ENCODE measurements around the gene STOML2. TPM values are rescaled to one million over a fixed set of nuclear protein-coding genes. Genes with fewer than 3 reads are reported as not detected.

Gene STOML2
- total RNA-seq, 2 donors from 2014 or later: 51.7 to 84.1 TPM

GRCh38 chr9:35135988-35136387, 33.1 kb upstream of the STOML2 start:
- H3K4me3 ChIP-seq: no peak overlapping the region
- DNase-seq (ENCODE audit: low spot score): no peak
- H3K4me1 ChIP-seq (ENCODE audit: control insufficient read depth in 1 of 2, low read depth in 2 of 2): peaks cover 0 to 5% of the 10 kb centered on the region in 2 donors
- TF ChIP-seq CTCF (IDR thresholded peaks at IDR 0.05): no peak
- no peaks in the 10 kb centered on the region for H3K27me3 ChIP-seq (replicated peaks; ENCODE audit: insufficient read depth)
- ATAC-seq (ENCODE audit: insufficient number of reproducible peaks, low FRiP score, low read depth): no peak
- no peak overlapping the region for H3K27ac ChIP-seq
- no peaks in the 10 kb centered on the region for H3K9me3 ChIP-seq
- H3K36me3 ChIP-seq: no peaks in the 10 kb centered on the region

GRCh38 chr9:35134920-35135319, 32.0 kb upstream of the STOML2 start:
- ATAC-seq (ENCODE audit: insufficient number of reproducible peaks, low FRiP score, low read depth) (no peak), DNase-seq (ENCODE audit: low spot score) (no peak)
- H3K4me1 ChIP-seq (ENCODE audit: control insufficient read depth in 1 of 2, low read depth in 2 of 2): peaks cover 0 to 5% of the 10 kb centered on the region in 2 donors
- H3K36me3 ChIP-seq: no peaks in the 10 kb centered on the region
- H3K9me3 ChIP-seq: no peaks in the 10 kb centered on the region
- no peak for TF ChIP-seq CTCF (IDR thresholded peaks at IDR 0.05)
- no peaks in the 10 kb centered on the region for H3K27me3 ChIP-seq (replicated peaks; ENCODE audit: insufficient read depth)
- no peak overlapping the region for H3K4me3 ChIP-seq
- H3K27ac ChIP-seq: no peak overlapping the region

DNA sequence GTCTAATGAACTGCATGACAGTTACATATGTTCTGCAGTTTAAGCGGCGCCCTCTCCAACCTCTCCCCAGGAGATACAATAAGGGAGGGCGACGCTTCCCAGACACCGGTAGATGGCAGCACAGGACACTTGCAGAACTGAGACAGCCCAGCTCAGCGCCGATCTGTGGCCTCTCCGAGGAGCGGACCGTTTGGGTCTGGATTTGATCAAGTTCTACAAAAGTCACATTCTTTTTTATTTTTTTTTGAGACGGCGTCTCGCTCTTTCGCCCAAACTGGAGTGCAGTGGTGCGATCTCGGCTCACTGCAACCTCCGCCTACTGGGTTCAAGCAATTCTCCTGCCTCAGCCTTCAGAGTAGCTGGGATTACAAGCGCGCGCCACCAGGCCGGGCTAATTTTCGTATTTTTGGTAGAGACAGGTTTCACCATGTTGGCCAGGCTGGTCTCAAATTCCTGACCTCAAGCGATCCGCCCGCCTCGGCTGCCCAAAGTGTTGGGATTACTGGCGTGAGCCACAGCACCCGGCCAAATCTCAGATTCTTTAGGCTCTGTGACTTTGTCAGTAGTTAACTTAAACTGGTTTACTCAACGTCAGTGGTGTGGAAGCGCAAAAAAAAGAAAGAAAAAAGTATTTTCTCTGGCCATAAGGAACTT, 14.1 kb upstream of the STOML2 start:
- Histone ChIP-seq H3K4me3 (peak overlapping the region; percentile 79), H3K27me3 (replicated peaks; ENCODE audit: insufficient read depth) (no peaks in the 10 kb centered on the region), H3K4me1 (ENCODE audit: control insufficient read depth in 1 of 2, low read depth in 2 of 2) (peaks cover 28 to 47% of the 10 kb centered on the region in 2 donors), H3K27ac (peak overlapping the region; percentile 90 to 92), H3K9me3 (no peaks in the 10 kb centered on the region), H3K36me3 (no peaks in the 10 kb centered on the region)
- peak; percentile 93 for TF ChIP-seq CTCF (IDR thresholded peaks at IDR 0.05)
- ATAC-seq (ENCODE audit: insufficient number of reproducible peaks, low FRiP score, low read depth): peak; percentile 72
- peak; percentile 80 for DNase-seq (ENCODE audit: low spot score)

DNA sequence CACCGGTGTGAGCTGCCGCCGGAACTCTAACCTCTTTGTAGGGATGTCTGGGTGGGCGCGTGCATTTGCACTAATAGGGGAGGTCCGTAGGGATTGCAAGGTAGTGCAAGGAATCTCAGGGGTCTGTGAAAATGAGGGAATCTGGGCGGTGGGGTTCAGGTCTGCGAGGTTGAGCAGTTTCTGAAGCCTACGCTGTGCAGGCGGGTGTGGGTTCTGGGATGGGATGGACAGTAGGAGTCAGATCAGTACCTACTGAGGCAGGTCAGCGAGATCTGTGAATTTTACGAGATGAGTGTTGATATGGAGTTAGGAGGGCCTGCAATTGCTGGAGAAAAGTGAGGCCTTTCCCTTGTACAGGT, 13.6 kb upstream of the STOML2 start:
- H3K36me3 ChIP-seq: no peaks in the 10 kb centered on the region
- peak overlapping the region; percentile 92 to 95 for H3K27ac ChIP-seq
- H3K4me1 ChIP-seq (ENCODE audit: control insufficient read depth in 1 of 2, low read depth in 2 of 2): peaks cover 31 to 51% of the 10 kb centered on the region in 2 donors
- DNase-seq (ENCODE audit: low spot score) (no peak), ATAC-seq (ENCODE audit: insufficient number of reproducible peaks, low FRiP score, low read depth) (peak; percentile 0)
- TF ChIP-seq CTCF (IDR thresholded peaks at IDR 0.05): no peak
- H3K4me3 ChIP-seq: peak overlapping the region; percentile 79
- H3K27me3 ChIP-seq (replicated peaks; ENCODE audit: insufficient read depth): no peaks in the 10 kb centered on the region
- no peaks in the 10 kb centered on the region for H3K9me3 ChIP-seq

DNA sequence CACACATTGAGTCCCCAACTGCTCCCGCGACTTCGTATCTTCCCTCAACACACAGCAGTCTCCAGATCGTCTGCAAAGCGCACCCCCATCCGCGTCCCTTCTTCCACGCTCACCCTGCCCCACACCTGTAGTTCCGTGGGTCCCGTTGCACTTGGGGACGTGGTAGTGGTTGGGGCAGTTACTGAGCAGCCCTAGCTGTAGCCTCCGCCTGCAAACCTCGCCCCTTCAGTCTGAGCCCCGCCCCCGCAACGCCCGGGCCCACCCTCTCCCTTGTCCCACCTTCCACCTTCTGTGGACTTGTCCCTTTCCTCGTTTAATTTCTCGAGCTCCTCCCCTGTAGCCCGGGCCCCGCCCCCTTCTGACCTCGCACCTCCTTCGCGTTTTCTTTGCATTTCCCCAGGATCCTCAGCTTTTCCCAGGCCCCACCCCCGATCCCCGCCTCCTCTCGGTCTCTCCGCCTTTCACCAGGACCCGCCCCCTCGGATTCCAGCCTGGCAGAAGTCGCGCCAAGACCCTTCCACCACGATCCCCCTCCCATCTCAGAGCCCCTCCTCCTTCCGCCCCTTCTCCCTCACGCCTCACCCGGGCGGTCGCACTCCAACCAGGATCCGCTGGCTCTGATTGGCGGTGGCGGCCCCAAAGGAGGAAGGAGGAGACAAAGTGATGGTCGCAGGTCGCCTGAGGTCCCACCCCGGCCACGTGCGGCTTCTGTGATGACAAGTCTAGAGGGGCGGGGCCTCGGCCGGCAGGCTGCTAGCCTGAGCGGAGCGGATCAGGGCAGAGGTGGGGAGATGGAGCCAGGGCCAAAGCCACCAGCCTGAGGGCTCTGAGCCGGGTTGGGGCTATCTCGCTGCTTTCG, 13.0 kb upstream of the STOML2 start, which contains the start of gene ATOSB:
ATOSB (minus strand) TSS at position 183 of the 859 bp plus-strand sequence. CDS start 7,588 bp downstream, outside the sequence.
- Histone ChIP-seq H3K9me3 (no peaks in the 10 kb centered on the region), H3K4me3 (peak within 1 kb of the TSS; percentile 79), H3K27me3 (replicated peaks; ENCODE audit: insufficient read depth) (no peaks in the 10 kb centered on the region), H3K4me1 (ENCODE audit: control insufficient read depth in 1 of 2, low read depth in 2 of 2) (peaks cover 31 to 51% of the 10 kb centered on the region in 2 donors), H3K36me3 (no peaks in the 10 kb centered on the region), H3K27ac (peak within 1 kb of the TSS; percentile 92 to 95)
- TF ChIP-seq CTCF (IDR thresholded peaks at IDR 0.05): no peak
- DNase-seq (ENCODE audit: low spot score) (peak; percentile 97), ATAC-seq (ENCODE audit: insufficient number of reproducible peaks, low FRiP score, low read depth) (peak; percentile 65)

Data from thoracic aorta (tissue), 2 donors.